ENCODE measurements around the gene DSP.

DNA sequence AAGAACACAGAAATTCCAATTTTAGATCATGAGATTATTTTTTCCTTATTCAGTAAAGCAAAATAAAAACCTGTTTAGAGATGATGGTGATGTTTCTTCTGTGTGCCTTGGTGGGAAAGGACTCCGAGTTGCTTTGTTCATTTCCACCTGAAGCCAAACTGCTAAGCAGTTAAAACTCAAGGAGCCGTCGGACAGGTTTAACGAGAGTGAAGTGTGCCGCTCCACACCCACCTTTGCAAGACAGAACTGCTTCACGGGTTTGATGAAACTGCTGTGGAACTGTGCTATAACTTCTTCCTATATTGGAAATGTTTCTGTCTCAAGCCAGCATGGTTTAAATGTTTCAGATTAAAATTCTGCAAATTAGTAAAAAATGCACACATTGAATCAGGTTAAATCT is 9.2 kb upstream of the DSP start:
- TF ChIP-seq, protein P1, sequence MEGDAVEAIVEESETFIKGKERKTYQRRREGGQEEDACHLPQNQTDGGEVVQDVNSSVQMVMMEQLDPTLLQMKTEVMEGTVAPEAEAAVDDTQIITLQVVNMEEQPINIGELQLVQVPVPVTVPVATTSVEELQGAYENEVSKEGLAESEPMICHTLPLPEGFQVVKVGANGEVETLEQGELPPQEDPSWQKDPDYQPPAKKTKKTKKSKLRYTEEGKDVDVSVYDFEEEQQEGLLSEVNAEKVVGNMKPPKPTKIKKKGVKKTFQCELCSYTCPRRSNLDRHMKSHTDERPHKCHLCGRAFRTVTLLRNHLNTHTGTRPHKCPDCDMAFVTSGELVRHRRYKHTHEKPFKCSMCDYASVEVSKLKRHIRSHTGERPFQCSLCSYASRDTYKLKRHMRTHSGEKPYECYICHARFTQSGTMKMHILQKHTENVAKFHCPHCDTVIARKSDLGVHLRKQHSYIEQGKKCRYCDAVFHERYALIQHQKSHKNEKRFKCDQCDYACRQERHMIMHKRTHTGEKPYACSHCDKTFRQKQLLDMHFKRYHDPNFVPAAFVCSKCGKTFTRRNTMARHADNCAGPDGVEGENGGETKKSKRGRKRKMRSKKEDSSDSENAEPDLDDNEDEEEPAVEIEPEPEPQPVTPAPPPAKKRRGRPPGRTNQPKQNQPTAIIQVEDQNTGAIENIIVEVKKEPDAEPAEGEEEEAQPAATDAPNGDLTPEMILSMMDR (IDR thresholded peaks at IDR 0.05; ENCODE audit: insufficient read depth, low read length), result no peak
- TF ChIP-seq POLR2AphosphoS5 (IDR thresholded peaks at IDR 0.05; ENCODE audit: low read depth) (no peak), SPI1 (IDR thresholded peaks at IDR 0.05; ENCODE audit: borderline replicate concordance, low read depth) (no peak), GABPA (IDR thresholded peaks at IDR 0.05; ENCODE audit: low read depth) (no peak)
- TF ChIP-seq, protein P2, sequence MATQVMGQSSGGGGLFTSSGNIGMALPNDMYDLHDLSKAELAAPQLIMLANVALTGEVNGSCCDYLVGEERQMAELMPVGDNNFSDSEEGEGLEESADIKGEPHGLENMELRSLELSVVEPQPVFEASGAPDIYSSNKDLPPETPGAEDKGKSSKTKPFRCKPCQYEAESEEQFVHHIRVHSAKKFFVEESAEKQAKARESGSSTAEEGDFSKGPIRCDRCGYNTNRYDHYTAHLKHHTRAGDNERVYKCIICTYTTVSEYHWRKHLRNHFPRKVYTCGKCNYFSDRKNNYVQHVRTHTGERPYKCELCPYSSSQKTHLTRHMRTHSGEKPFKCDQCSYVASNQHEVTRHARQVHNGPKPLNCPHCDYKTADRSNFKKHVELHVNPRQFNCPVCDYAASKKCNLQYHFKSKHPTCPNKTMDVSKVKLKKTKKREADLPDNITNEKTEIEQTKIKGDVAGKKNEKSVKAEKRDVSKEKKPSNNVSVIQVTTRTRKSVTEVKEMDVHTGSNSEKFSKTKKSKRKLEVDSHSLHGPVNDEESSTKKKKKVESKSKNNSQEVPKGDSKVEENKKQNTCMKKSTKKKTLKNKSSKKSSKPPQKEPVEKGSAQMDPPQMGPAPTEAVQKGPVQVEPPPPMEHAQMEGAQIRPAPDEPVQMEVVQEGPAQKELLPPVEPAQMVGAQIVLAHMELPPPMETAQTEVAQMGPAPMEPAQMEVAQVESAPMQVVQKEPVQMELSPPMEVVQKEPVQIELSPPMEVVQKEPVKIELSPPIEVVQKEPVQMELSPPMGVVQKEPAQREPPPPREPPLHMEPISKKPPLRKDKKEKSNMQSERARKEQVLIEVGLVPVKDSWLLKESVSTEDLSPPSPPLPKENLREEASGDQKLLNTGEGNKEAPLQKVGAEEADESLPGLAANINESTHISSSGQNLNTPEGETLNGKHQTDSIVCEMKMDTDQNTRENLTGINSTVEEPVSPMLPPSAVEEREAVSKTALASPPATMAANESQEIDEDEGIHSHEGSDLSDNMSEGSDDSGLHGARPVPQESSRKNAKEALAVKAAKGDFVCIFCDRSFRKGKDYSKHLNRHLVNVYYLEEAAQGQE (IDR thresholded peaks at IDR 0.05; ENCODE audit: insufficient replicate concordance, low read depth), result no peak
